ENCODE results near the gene LRRC75B.

DNA sequence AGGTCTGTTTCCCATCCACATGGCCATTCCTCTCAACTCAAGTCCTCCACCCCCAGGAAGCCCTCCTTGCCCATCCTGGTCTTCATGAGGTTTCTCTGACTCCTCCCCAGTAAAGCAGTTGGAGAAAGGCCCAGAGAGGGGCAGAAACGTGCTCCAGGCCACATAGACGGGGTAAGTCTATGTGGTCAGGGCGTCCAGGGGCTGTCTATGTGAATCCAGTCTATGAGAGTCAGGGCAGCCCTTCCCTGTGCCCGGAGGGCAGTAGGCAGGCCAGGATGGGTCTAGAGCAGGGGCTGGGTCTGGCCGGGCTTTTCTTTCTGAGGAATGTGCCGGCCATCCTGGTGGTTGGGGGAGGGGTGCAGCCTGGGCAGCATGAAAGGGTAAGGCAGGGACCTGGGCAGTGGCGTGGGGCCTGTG lies 49.7 kb downstream of the LRRC75B start:
- TF ChIP-seq EZH2phosphoT487 (IDR thresholded peaks at IDR 0.05; ENCODE audit: insufficient read depth, low read depth), result no peak
- no peak for TF ChIP-seq EZH2 (IDR thresholded peaks at IDR 0.05; ENCODE audit: insufficient read depth, poor library complexity, severe bottlenecking)
